Coronary artery (tissue), 2 donors: ENCODE results near the gene POLK.
A peak's percentile ranks its signal among the peaks of the same experiment; 100 is the strongest.

ENCODE experiments used
- DNase-seq: peaks from one replicate; pipeline ENCODE4 v3.0.0-alpha.2; 2017; ENCODE audit warnings: low spot score
- H3K27ac ChIP-seq, 2 donors: fragments of 200-600 bp; sonication (generic); one replicate each; pipeline ENCODE4 v1.5.1; 2016 to 2019
- H3K4me3 ChIP-seq: fragments of 200-600 bp; sonication (generic); 2 replicates; pipeline ENCODE4 v1.5.1; 2016; ENCODE audit warnings: mild to moderate bottlenecking, moderate library complexity
- TF ChIP-seq, protein P1 (sequence below): fragments of 200-600 bp; sonication (generic); IDR thresholded peaks from one replicate; pipeline ENCODE4 v1.5.1; 2019; ENCODE audit warnings: antibody characterized with exemption

Gene POLK

DNA sequence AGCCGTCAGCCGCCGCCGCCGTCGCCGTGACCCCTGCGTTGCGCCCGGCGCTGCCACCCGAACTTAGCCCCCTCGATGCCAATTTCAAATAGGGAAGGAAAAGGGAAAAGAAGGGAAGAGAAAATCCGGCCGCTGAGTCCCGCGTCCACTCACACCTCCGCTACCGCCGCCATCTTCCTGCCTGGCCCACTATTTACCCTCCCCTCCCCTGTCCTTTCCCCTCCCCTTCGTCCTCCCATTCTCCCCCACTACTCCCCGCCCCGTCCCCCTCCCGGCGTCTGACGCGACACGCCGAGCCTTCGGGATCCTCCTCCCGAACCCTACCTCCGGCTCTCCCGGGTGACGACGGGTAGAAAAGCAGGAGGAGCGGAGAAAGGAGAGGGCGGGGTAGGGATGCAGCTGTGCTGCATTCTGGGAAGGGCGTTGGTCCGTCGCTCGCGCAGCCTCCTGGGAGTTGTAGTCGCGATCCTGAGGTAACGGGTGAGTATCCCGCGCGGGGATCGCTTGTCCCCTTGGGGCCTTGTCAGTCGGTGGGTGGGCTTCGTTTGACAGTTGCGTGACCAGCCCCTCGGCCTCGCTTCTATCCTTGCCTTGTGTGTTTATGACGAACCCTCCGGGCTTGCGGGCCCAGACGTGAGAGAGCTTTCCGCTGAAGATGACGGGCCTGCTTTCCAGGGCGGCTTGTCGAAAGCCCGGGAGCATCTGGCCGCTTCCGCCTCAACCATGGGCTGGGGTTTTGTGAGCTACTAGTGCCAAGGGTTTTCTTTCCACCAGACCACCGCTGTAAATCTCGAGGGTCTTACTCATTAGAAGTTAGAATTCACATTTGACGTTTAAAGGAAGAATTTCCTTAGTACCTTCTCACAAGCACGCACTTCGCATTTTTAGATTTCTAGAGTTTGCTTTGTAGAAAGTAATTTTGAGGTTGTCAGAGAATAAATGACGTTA is at the start of gene POLK, which contains the start of gene CERT1:
Gene POLK, plus strand, starts transcription at position 457 of the 948 bp plus-strand sequence.
Gene CERT1, minus strand, starts transcription at position 195 of the 948 bp plus-strand sequence. CDS start 422 bp downstream, outside the sequence.
- DNase-seq = peak; percentile 99
- TF ChIP-seq, protein P1, sequence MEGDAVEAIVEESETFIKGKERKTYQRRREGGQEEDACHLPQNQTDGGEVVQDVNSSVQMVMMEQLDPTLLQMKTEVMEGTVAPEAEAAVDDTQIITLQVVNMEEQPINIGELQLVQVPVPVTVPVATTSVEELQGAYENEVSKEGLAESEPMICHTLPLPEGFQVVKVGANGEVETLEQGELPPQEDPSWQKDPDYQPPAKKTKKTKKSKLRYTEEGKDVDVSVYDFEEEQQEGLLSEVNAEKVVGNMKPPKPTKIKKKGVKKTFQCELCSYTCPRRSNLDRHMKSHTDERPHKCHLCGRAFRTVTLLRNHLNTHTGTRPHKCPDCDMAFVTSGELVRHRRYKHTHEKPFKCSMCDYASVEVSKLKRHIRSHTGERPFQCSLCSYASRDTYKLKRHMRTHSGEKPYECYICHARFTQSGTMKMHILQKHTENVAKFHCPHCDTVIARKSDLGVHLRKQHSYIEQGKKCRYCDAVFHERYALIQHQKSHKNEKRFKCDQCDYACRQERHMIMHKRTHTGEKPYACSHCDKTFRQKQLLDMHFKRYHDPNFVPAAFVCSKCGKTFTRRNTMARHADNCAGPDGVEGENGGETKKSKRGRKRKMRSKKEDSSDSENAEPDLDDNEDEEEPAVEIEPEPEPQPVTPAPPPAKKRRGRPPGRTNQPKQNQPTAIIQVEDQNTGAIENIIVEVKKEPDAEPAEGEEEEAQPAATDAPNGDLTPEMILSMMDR = no peak
- H3K27ac ChIP-seq = peak within 1 kb of the TSS; percentile 91 to 94
- peak within 1 kb of the TSS; percentile 75 for H3K4me3 ChIP-seq

DNA sequence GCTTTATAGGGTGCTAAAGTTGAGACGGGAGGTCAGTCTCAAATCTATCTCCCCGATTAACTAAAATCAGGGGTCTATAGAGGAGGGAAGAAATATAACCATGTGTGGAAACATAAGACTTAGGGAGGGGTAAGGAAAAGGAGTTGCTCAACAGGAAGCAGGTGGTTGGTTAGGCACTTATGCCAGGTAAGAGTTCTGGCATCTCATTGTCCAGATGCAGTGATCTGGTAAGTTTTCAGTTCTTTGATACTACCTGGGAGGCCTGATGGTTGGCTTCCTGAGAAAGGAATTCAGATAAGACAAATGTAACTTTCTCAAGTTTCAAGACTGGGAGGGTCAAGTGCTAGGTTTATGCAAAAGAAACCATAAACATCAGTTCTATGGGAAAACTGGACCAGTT is 48.0 kb upstream of the POLK start:
- Histone ChIP-seq H3K4me3 (no peak overlapping the region), H3K27ac (no peak overlapping the region)
- TF ChIP-seq, protein P1 = no peak
- no peak for DNase-seq

DNA sequence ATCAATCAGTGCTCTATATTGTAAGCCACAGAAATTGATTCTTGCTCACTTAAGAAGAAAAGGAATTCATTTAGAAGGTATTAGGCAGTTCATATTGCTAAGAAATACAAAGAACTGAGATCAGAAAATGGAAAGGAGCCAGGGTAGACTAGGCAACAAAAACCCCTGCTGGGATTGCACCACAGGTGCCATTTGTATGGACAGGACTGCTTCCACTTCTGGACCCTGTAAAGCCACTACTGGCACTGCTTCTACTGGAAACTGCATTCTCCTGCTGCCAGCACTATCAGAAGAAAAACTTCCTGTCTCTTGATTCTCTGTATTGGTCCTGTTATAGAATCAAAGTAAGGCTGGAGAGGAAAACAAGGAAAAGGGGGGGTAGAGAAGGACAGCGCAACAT is 46.2 kb upstream of the POLK start:
- Histone ChIP-seq H3K27ac (no peak overlapping the region), H3K4me3 (no peak overlapping the region)
- TF ChIP-seq, protein P1 = no peak
- DNase-seq = no peak

DNA sequence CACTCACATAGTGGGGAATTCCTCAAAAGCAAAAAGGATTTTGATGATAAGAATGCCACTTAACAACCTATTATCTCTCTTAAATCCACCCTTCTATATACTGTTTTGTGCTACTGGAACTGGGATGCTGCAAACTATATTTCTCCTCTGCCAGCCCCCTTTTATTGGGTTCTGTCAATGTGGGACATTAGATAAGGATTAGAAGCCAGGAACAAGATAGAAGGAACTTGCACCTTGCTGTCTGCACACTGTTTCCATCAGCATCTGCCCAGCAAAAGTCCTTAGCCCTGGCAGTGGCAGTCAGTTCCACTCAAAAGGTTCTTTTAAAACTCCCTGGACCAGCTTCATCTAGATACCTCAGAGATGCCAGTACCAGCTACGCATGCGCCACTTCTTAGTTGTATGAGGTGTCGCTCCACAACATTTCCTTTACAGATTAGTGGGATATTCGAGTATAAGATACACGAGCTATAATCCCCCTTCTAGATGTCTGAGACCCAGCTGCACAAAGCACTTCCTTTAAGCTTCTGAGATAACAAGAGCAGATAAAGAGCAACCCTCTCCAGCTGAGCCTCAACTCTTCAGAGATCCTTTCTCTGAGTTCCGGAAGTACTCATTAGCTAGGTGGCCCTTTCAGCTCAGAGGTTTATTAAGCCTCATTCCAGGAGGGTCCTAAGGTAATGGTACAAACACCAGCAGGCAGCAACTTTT is 45.5 kb upstream of the POLK start:
- Histone ChIP-seq H3K27ac (no peak overlapping the region), H3K4me3 (no peak overlapping the region)
- DNase-seq = no peak
- TF ChIP-seq, protein P1 = no peak

DNA sequence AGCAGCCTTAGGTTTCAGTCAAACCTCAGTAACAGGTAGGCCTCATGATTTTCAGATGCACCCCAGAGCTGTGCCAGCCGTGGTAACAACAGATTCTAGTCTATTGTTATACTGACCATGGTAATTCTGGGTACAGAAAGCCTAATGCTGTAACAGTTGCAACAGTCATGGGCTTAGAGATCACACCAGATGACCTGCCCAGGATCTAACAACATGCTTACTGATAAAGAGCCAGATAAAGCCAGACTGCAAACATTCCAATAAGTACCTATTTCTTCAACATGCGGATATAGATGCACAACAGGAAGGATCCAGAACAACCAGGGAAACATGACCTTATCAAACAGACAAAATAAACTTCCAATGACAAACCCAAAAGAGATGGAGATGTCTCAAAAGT is 43.1 kb upstream of the POLK start:
- DNase-seq = no peak
- H3K4me3 ChIP-seq = no peak overlapping the region
- no peak overlapping the region for H3K27ac ChIP-seq
- TF ChIP-seq, protein P1 = no peak

DNA sequence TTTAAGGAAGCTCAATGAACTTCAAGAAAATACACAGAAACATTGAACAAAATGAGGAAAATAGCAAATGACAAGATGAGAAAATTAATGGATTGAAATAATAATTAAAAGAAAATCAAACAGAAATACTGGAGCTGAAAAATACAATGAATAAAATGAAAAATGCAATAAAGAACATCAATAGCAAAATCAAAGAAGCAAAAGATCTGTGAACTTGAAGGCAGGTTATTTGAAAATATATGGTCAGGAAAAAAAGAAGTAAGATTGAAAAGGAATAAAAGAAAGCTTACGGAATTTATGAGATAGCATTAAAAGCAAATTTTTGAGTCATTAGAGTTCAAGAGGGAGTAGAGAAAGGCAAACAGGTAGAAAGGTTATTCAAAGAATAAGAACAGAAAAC is 42.7 kb upstream of the POLK start:
- TF ChIP-seq, protein P1 = no peak
- no peak overlapping the region for H3K27ac ChIP-seq
- no peak for DNase-seq

More for the DNA sequence above, 42.7 kb upstream of the POLK start:
- H3K4me3 ChIP-seq = no peak overlapping the region
